K562 (cell line): Measurements from ENCODE around the gene ZFP62. TPM values are rescaled to one million over a fixed set of nuclear protein-coding genes. Genes with fewer than 3 reads are reported as not detected.
A peak's percentile ranks its signal among the peaks of the same experiment; 100 is the strongest.

Source experiments
- ATF6 ChIP-seq: sonication (generic); formaldehyde crosslinking; IDR thresholded peaks from 2 replicates; pipeline ENCODE4 v1.4.0; 2020; ENCODE audit warnings: mild to moderate bottlenecking, missing genetic modification reagents
- BACH1 ChIP-seq: fragments of 200-800 bp; sonication (Bioruptor generic); IDR thresholded peaks from 2 replicates; pipeline ENCODE4 v1.6.1; 2016; ENCODE audit warnings: missing genetic modification characterization, missing compliant biosample characterization
- BRF2 ChIP-seq: IDR thresholded peaks from 3 replicates; pipeline ENCODE4 v1.6.1; 2011; ENCODE audit warnings: borderline replicate concordance, mild to moderate bottlenecking; ENCODE audit not compliant: insufficient read length, insufficient read depth
- CREB1 ChIP-seq, 2 experiments: sonication (generic) in 1 of 2; formaldehyde crosslinking in 1 of 2; IDR thresholded peaks; 2 replicates each; pipeline versions ENCODE4 v1.6.1 to v1.8.0; 2012 to 2022; ENCODE audit warnings: inconsistent platforms in 1 of 2, mild to moderate bottlenecking in 1 of 2, missing genetic modification reagents in 1 of 2, moderate library complexity in 1 of 2
- E2F6 ChIP-seq, 2 experiments: IDR thresholded peaks; 2 replicates each; pipeline ENCODE4 v1.6.1; 2011; ENCODE audit warnings: borderline replicate concordance in 1 of 2, control low read depth in 1 of 2, low read depth in 1 of 2, low read length in 1 of 2, mild to moderate bottlenecking in 1 of 2, mixed read lengths in 1 of 2, moderate library complexity in 1 of 2; ENCODE audit not compliant: insufficient read depth in 1 of 2, insufficient read length in 1 of 2, poor library complexity in 1 of 2, severe bottlenecking in 1 of 2; ENCODE audit errors: extremely low read depth in 1 of 2
- JUND ChIP-seq, 2 experiments: IDR thresholded peaks; 2 replicates in 1 of 2; 3 replicates in 1 of 2; pipeline ENCODE4 v1.6.1; 2011; ENCODE audit warnings: borderline replicate concordance in 2 of 2, low read depth in 2 of 2, low read length in 2 of 2, improper control_type of control experiment in 1 of 2, missing biosample characterization in 1 of 2, missing genetic modification characterization in 1 of 2, missing genetic modification reagents in 1 of 2
- MAZ ChIP-seq, 2 experiments: fragments of 450-650 bp in 1 of 2; sonication (generic) in 1 of 2; formaldehyde crosslinking; IDR thresholded peaks in 1 of 2; conservative IDR thresholded peaks in 1 of 2; 2 replicates each; pipeline versions ENCODE4 v1.4.0 to v1.5.0; 2020; ENCODE audit warnings: mild to moderate bottlenecking in 1 of 2, missing genetic modification reagents in 1 of 2
- MLX ChIP-seq, 2 experiments: fragments of 450-650 bp in 1 of 2; sonication (generic) in 1 of 2; formaldehyde crosslinking; conservative IDR thresholded peaks; 2 replicates each; pipeline versions ENCODE4 v1.4.0 to v1.8.1; 2020 to 2022; ENCODE audit warnings: mild to moderate bottlenecking in 1 of 2, missing genetic modification reagents in 1 of 2
- NCOA1 ChIP-seq: fragments of 450-650 bp; IDR thresholded peaks from 2 replicates; pipeline ENCODE4 v1.6.1; 2016; ENCODE audit warnings: low read depth
- NCOA2 ChIP-seq, 2 experiments: fragments of 450-650 bp; IDR thresholded peaks; 2 replicates each; pipeline ENCODE4 v1.6.1; 2018; ENCODE audit warnings: mild to moderate bottlenecking in 2 of 2, moderate library complexity in 1 of 2; ENCODE audit not compliant: partially characterized antibody in 2 of 2
- PRPF4 ChIP-seq: fragments of 200-400 bp; formaldehyde crosslinking; IDR thresholded peaks from one replicate; pipeline ENCODE4 v1.6.1; 2017; ENCODE audit warnings: low read length, low read depth, mild to moderate bottlenecking; ENCODE audit not compliant: insufficient read depth, poor library complexity, severe bottlenecking
- TBP ChIP-seq: optimal IDR thresholded peaks from 2 replicates; pipeline ENCODE3; 2011; ENCODE audit warnings: low read depth, low read length, improper control_type of control experiment
- TEAD2 ChIP-seq: fragments of 450-650 bp; IDR thresholded peaks from 2 replicates; pipeline ENCODE4 v1.6.1; 2016; ENCODE audit warnings: missing genetic modification characterization, control low read depth, missing compliant biosample characterization
- ZBTB34 ChIP-seq: fragments of 250-450 bp; sonication (Bioruptor Pico); IDR thresholded peaks from 2 replicates; pipeline ENCODE4 v1.8.0; 2021; ENCODE audit warnings: mild to moderate bottlenecking, moderate library complexity
- ZNF224 ChIP-seq: sonication (generic); formaldehyde crosslinking; IDR thresholded peaks from 2 replicates; pipeline ENCODE4 v1.8.0; 2022; ENCODE audit warnings: mild to moderate bottlenecking, missing genetic modification reagents
- ZNF740 ChIP-seq, 3 experiments: fragments of 200-800 bp in 1 of 3; sonication (Bioruptor generic) in 1 of 3; sonication (generic) in 1 of 3; formaldehyde crosslinking in 1 of 3; IDR thresholded peaks; 2 replicates each; pipeline versions ENCODE4 v1.6.1 to v1.8.0; 2016 to 2022; ENCODE audit warnings: mild to moderate bottlenecking in 2 of 3, missing compliant biosample characterization in 2 of 3, missing genetic modification characterization in 2 of 3, missing genetic modification reagents in 1 of 3
- polyA plus RNA-seq, 8 experiments: library from polyadenylated mRNA; depleted of rRNA in 4 of 8; stranded (reverse) in 5 of 8; unstranded in 3 of 8; fragments of >200 nt; fragmentation: Nextera tagmentation in 2 of 8; fragmentation: Illumina TruSeq in 1 of 8; extraction: Ambion mirVana in 2 of 8; extraction: Trizol in 1 of 8; gene quantifications; 2 replicates each; pipeline versions ENCODE4 v1.2.1 to v1.2.3, GENCODE V29; 2011 to 2014; ENCODE audit warnings: inconsistent platforms in 1 of 8, missing spikeins in 1 of 8
- total RNA-seq, 7 experiments: library from RNA; depleted of rRNA in 6 of 7; stranded (reverse); fragments of >200 nt in 6 of 7; fragmentation: Illumina TruSeq in 2 of 7; extraction: Trizol in 2 of 7; gene quantifications; 2 replicates each; pipeline versions ENCODE4 v1.2.1 to v1.2.3, GENCODE V29; 2011 to 2021; ENCODE audit warnings: low replicate concordance in 1 of 7

Gene ZFP62
- total and polyA plus RNA-seq, 9 of the 15 experiments (the other 6 are each of a cell fraction or from before 2014, with no cell fraction given), result 12.2 to 37.5 (median 25.0) TPM

GRCh38 chr5:180810959-180811622 lies 50.0 kb downstream of the ZFP62 start (continued):
- TF ChIP-seq ZNF740 (CRISPR knock-in tag; IDR thresholded peaks at IDR 0.05) (no peak), ZNF740 (tag; IDR thresholded peaks at IDR 0.05) (0 out of 4 replicates have a peak, but pooled peaks of 1 of the 2 experiments have one; percentile 28), TEAD2 (tag) (no peak), JUND (IDR thresholded peaks at IDR 0.05; ENCODE audit: borderline replicate concordance, low read depth, low read length) (no peak), JUND (tag; IDR thresholded peaks at IDR 0.05; ENCODE audit: borderline replicate concordance, low read depth, low read length) (no peak), ZBTB34 (CRISPR knock-in tag) (no peak), MAZ (CRISPR knock-in tag; conservative IDR thresholded peaks at IDR 0.05 in 1 of 2, IDR thresholded peaks at IDR 0.05 in 1 of 2) (no peak), BRF2 (no peak), NCOA2 (IDR thresholded peaks at IDR 0.05; ENCODE audit: partially characterized antibody in 2 of 2) (no peak), E2F6 (IDR thresholded peaks at IDR 0.05; ENCODE audit: borderline replicate concordance in 1 of 2, extremely low read depth in 1 of 2, insufficient read depth in 1 of 2, insufficient read length in 1 of 2, low read depth in 1 of 2, low read length in 1 of 2, poor library complexity in 1 of 2, severe bottlenecking in 1 of 2) (peak in 1 of 2 experiments; percentile 92), ZNF224 (CRISPR knock-in tag) (no peak), TBP (no peak), CREB1 (IDR thresholded peaks at IDR 0.05) (no peak), CREB1 (CRISPR knock-in tag; IDR thresholded peaks at IDR 0.05) (no peak), BACH1 (tag) (0 out of 2 replicates have a peak, but pooled peaks have one; percentile 22), NCOA1 (no peak), PRPF4 (no peak), ATF6 (no peak), MLX (CRISPR knock-in tag; conservative IDR thresholded peaks at IDR 0.05) (no peak)
